Measurements from ENCODE around the gene FGF1.

GRCh38 chr5:142692321-142692894 is 6.5 kb upstream of the FGF1 start:
- TF ChIP-seq POLR2A (IDR thresholded peaks at IDR 0.05) (no peak), CTCF (IDR thresholded peaks at IDR 0.05) (no peak)

All from heart left ventricle (tissue), 13 donors.